Body of pancreas (tissue), 4 donors: ENCODE results near the gene NT5E. TPM values are rescaled to one million over a fixed set of nuclear protein-coding genes. Genes with fewer than 3 reads are reported as not detected.

Experiments used
- ATAC-seq: fragments of 150-250 bp; one replicate; pipeline ENCODE4 v1.9.1; 2016
- DNase-seq, 4 donors: peaks; one replicate each; pipeline ENCODE4 v3.0.0-alpha.2; 2019
- H3K27ac ChIP-seq, 4 donors: fragments of 200-600 bp; sonication (generic); 1 replicate in 3 of 4; 2 replicates in 1 of 4; pipeline versions ENCODE4 v1.5.1 to v1.6.1; 2016 to 2019; ENCODE audit warnings: mild to moderate bottlenecking in 1 of 4, mixed read lengths in 1 of 4, moderate library complexity in 1 of 4
- H3K27me3 ChIP-seq, 2 donors: fragments of 200-600 bp; sonication (generic); one replicate each; pipeline ENCODE4 v1.6.0; 2016; ENCODE audit warnings: mild to moderate bottlenecking in 1 of 2
- H3K36me3 ChIP-seq, 2 donors: fragments of 200-600 bp; sonication (generic); replicated peaks in 1 of 2; 2 replicates each; pipeline ENCODE4 v1.5.1; 2016; ENCODE audit warnings: low read depth in 2 of 2; ENCODE audit not compliant: insufficient read depth in 1 of 2
- H3K4me1 ChIP-seq: fragments of 200-600 bp; sonication (generic); one replicate; pipeline ENCODE4 v1.6.0; 2016
- H3K4me3 ChIP-seq, 2 donors: fragments of 200-600 bp; sonication (generic); 1 replicate in 1 of 2; 2 replicates in 1 of 2; pipeline ENCODE4 v1.5.1; 2016 to 2019
- H3K9me3 ChIP-seq, 3 donors: fragments of 200-600 bp; sonication (generic); 1 replicate in 2 of 3; 2 replicates in 1 of 3; pipeline ENCODE4 v1.5.1; 2016
- POLR2A ChIP-seq, 3 donors: fragments of 450-650 bp; IDR thresholded peaks; one replicate each; pipeline ENCODE4 v1.6.1; 2016; ENCODE audit warnings: antibody characterized with exemption in 3 of 3, mild to moderate bottlenecking in 2 of 3
- WGBS, 2 donors: methylation state at CpG; one replicate each; pipeline ENCODE4 v1.1.5; 2017; 5-methylcytosine and 5-hydroxymethylcytosine counted together
- intact Hi-C: fragments of 100-400 bp; cut with DNase I; formaldehyde crosslinking; loops from one replicate; pipeline ENCODE4 v1.15.1; 2023
- total RNA-seq, 2 donors: library from RNA; depleted of rRNA; stranded (reverse); fragments of >200 nt; gene quantifications; one replicate each; pipeline ENCODE4 v1.1.0, GENCODE V29; 2016
- TF ChIP-seq, protein P1 (sequence below), 7 experiments: fragments of 450-650 bp in 4 of 7; fragments of 200-600 bp in 3 of 7; sonication (generic) in 3 of 7; IDR thresholded peaks; one replicate each; pipeline ENCODE4 v1.5.1; 2016 to 2019; ENCODE audit warnings: antibody characterized with exemption in 7 of 7

NT5E gene
- total RNA-seq, 2 donors from 2014 or later = 3.1 to 4.0 TPM

DNA sequence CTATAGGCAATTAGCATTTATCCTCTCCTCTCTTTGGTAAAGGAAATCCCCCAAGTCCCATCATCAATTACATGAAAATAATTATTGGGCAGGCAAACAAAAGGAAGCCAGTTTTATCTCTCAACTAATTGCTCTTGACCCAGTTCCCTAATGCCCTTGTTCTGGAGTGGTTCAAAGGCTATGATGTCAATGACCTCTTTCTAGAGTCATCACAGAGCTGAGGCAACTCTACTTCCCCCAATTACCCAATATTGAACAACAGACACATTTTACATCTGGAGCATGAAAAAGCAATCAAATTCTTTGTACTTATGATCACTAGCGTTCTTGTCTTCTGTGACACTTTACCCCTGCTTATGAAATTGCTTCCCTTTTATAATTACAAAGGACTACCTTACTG lies 43.5 kb downstream of the NT5E start:
- ATAC-seq (no peak), DNase-seq (no peak)
- WGBS, 2 donors = 83 to 90% methylated on average over 1 of the region's 1 CpG
- Histone ChIP-seq H3K4me3 (no peak overlapping the region), H3K36me3 (no peaks in the 10 kb centered on the region), H3K27me3 (no peaks in the 10 kb centered on the region), H3K9me3 (no peaks in the 10 kb centered on the region), H3K27ac (no peak overlapping the region), H3K4me1 (no peaks in the 10 kb centered on the region)
- no peak for TF ChIP-seq POLR2A (IDR thresholded peaks at IDR 0.05)
- intact Hi-C loops = no loop called here

DNA sequence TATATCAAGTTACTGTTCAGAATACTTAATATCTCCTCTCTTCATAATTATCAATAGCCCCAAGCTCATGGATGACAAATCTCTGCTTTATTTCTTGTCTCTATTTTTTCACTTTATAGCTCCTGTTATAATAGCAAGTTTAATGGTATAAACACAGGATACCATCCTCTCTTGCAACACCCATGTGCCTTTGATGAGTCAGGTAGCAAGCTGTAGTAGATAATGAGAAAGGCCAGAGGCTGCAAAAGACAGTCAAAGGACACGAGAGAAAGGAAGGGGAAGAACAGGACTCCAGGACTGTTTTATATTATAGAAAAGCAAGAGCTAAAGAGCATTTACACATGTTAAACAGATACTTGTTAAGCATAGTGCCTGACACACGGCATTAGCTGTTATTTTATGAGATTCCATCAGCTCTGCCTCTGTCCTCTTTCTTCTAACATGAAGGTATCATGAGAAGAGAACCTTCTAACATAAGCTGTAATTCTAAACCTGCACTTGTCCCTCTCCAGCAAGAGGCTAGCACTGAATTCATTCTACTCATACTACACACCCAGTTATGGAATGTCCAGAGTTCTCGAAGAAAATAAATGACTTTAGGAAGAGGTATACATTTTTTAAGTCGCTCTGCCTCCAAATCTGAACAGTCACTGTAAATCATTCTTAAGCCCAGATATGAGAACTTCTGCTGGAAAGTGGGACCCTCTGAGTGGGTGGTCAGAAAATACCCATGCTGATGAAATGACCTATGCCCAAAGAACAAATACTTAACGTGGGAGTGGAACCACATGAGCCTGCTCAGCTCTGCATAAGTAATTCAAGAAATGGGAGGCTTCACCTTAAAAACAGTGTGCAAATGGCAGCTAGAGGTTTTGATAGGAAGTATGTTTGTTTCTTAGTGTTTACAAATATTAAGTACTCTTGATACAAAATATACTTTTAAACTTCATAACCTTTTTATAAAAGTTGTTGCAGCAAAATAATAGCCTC lies 45.0 kb downstream of the NT5E start:
- no peak for ATAC-seq
- TF ChIP-seq POLR2A (IDR thresholded peaks at IDR 0.05) = no peak
- TF ChIP-seq, protein P1, sequence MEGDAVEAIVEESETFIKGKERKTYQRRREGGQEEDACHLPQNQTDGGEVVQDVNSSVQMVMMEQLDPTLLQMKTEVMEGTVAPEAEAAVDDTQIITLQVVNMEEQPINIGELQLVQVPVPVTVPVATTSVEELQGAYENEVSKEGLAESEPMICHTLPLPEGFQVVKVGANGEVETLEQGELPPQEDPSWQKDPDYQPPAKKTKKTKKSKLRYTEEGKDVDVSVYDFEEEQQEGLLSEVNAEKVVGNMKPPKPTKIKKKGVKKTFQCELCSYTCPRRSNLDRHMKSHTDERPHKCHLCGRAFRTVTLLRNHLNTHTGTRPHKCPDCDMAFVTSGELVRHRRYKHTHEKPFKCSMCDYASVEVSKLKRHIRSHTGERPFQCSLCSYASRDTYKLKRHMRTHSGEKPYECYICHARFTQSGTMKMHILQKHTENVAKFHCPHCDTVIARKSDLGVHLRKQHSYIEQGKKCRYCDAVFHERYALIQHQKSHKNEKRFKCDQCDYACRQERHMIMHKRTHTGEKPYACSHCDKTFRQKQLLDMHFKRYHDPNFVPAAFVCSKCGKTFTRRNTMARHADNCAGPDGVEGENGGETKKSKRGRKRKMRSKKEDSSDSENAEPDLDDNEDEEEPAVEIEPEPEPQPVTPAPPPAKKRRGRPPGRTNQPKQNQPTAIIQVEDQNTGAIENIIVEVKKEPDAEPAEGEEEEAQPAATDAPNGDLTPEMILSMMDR (IDR thresholded peaks at IDR 0.05) = no peak
- Histone ChIP-seq H3K4me3 (no peak overlapping the region), H3K9me3 (no peaks in the 10 kb centered on the region), H3K4me1 (peaks cover 8% of the 10 kb centered on the region), H3K36me3 (no peaks in the 10 kb centered on the region), H3K27me3 (no peaks in the 10 kb centered on the region), H3K27ac (no peak overlapping the region)
- DNase-seq = no peak
- intact Hi-C loops = no loop called here
- WGBS, 2 donors = 64 to 66% methylated on average over 5 of the region's 5 CpGs

DNA sequence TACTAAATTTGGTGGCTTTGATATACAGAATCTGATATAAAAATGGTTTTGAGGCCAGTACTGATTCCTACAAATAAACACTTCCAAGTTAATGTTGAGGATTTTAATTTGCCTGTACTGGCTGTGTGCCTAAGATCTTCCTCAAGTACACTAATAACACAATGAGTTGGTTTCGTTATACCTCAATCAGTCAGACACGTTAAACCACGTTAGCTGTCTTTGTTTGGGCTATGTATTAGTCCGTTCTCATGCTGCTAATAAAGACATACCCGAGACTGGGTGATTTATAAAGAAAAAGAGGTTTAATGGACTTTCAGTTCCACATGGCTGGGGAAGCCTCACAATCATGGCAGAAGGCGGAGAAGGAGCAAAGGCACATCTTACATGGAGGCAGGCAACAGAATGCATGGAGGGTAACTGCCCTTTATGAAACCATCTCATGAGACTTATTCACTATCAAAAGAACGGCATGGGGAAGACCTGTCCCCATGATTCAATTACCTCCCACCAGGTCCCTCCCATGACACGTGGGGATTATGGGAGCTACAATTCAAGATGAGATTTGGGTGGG lies 46.2 kb downstream of the NT5E start:
- TF ChIP-seq POLR2A (IDR thresholded peaks at IDR 0.05) = no peak
- TF ChIP-seq, protein P1 (IDR thresholded peaks at IDR 0.05) = no peak
- no peak overlapping the region for H3K27ac ChIP-seq
- intact Hi-C loops = no loop called here
- no peak overlapping the region for H3K4me3 ChIP-seq
- no peak for DNase-seq
- WGBS, 2 donors = 83 to 93% methylated on average over 8 of the region's 8 CpGs
- peaks cover 8% of the 10 kb centered on the region for H3K4me1 ChIP-seq
- H3K27me3 ChIP-seq = no peaks in the 10 kb centered on the region
- ATAC-seq = no peak
- H3K36me3 ChIP-seq = no peaks in the 10 kb centered on the region
- H3K9me3 ChIP-seq = no peaks in the 10 kb centered on the region

DNA sequence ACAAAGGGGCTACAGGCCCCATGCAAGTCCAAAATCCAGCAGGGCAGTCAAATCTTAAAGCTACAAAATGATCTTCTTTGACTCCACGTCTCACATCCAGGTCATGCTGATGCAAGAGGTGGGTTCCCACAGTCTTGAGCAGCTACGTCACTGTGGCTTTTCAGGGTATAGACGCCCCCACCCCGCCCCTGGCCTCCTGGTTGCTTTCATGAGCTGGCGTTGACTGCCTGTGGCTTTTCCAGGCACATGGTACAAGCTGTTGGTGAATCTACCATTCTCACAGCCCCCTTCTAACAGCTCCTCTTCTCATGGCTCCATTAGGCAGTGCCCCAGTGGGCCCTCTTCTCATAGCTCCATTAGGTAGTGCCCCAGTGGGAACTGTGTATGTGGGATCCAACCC lies 47.0 kb downstream of the NT5E start:
- TF ChIP-seq, protein P1 (IDR thresholded peaks at IDR 0.05) = no peak
- no peak for TF ChIP-seq POLR2A (IDR thresholded peaks at IDR 0.05)
- H3K27me3 ChIP-seq = no peaks in the 10 kb centered on the region
- H3K4me1 ChIP-seq = peaks cover 8% of the 10 kb centered on the region
- DNase-seq (no peak), ATAC-seq (no peak)
- 92 to 97% methylated on average over 5 of the region's 5 CpGs for WGBS, 2 donors
- intact Hi-C loops = no loop called here
- H3K9me3 ChIP-seq = no peaks in the 10 kb centered on the region
- no peak overlapping the region for H3K4me3 ChIP-seq
- H3K27ac ChIP-seq = no peak overlapping the region
- no peaks in the 10 kb centered on the region for H3K36me3 ChIP-seq

DNA sequence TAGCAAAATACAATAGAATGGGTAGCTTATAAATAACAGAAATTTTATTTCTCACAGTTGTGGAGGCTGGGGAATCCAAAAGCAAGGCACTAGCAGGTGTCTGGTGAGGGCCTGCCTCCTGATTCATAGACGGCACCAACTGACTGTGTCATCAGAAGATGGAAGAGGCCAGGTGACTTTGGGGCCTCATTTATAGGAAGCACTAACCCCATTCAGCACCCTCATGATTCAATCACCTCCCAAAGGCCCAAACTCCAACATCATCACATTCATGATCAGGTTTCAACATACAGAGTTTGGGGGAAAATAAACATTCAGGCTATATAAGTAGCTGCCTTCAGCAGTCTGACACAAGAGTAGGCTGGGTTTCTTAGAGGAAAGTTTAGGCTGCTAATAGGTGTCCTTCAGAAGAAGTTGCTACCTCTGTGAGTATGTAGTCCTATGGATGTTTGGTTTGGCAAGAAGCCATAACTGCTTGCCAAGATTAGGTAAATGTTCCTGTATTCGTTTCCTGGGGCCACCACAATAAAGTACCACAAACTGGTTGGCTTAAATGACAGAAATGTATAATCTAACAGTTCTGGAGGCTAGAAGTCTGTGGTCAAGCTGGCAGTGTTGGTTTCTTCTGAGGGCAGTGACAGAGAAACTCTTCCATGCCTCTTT lies 48.8 kb downstream of the NT5E start:
- Histone ChIP-seq H3K36me3 (no peaks in the 10 kb centered on the region), H3K4me1 (peaks cover 8% of the 10 kb centered on the region), H3K27me3 (no peaks in the 10 kb centered on the region), H3K4me3 (no peak overlapping the region), H3K9me3 (no peaks in the 10 kb centered on the region), H3K27ac (no peak overlapping the region)
- ATAC-seq (peak; percentile 60), DNase-seq (peak in 3 of 4 donors; percentile 23 to 66 (median 59))
- intact Hi-C loops = no loop called here
- no peak for TF ChIP-seq POLR2A (IDR thresholded peaks at IDR 0.05)
- TF ChIP-seq, protein P1 (IDR thresholded peaks at IDR 0.05) = no peak
- 43 to 44% methylated on average over 2 of the region's 2 CpGs for WGBS, 2 donors
